K562 (cell line): ENCODE measurements around the gene CD300LG. TPM values are rescaled to one million over a fixed set of nuclear protein-coding genes. Genes with fewer than 3 reads are reported as not detected.

Experiments
- ATAC-seq: fragments of 200-7000 bp; cut with Tn5 transposase; 3 replicates; pipeline ENCODE4 v1.9.1; 2020; ENCODE audit warnings: moderate library complexity
- BruUV-seq: library from RNA; stranded (reverse); fragments of 400-500 nt; replicated peaks from 2 replicates; lab custom pipeline; 2021; lab: Mats Ljungman, UMichigan
- CTCF ChIA-PET: fragments of 300-600 bp; formaldehyde crosslinking; extraction: SDS; loops from one replicate; lab custom pipeline; 2021; ENCODE audit warnings: low intra/inter-chr PET ratio; lab: Yijun Ruan, JAX
- POLR2A ChIA-PET: fragments of 300-600, 350-650 bp; sonication (Branson Sonifier 250); formaldehyde crosslinking; extraction: SDS; loops from one replicate; lab custom pipeline; 2021; ENCODE audit warnings: antibody characterized with exemption, inconsistent platforms; lab: Yijun Ruan, JAX
- DNase-seq, 4 experiments: peaks; one replicate each; pipeline versions ENCODE4 v3.0.0 to v3.0.0-alpha.2; 2011 to 2018; ENCODE audit warnings: low spot score in 3 of 4, mixed read lengths in 3 of 4; ENCODE audit errors: extremely low read depth in 1 of 4
- FAIRE-seq: peaks from 2 replicates; lab custom pipeline; 2011; peaks lifted over from hg19 to GRCh38; lab: Jason Lieb, UNC
- H2AFZ ChIP-seq: 2 replicates; pipeline ENCODE4 v1.6.0; 2011; ENCODE audit warnings: low read depth, low read length, control low read depth, inconsistent platforms
- H3K27ac ChIP-seq: fragments of 200-600 bp; 3 replicates; pipeline ENCODE4 v1.8.0; 2011; ENCODE audit warnings: low read depth, mild to moderate bottlenecking, control low read depth, inconsistent platforms, low read length, moderate library complexity, mixed read lengths; ENCODE audit errors: extremely low read depth
- H3K27me3 ChIP-seq, 2 experiments: fragments of 300-600 bp in 1 of 2; 2 replicates in 1 of 2; 3 replicates in 1 of 2; pipeline versions ENCODE4 v1.6.0 to v1.8.0; 2011; ENCODE audit warnings: inconsistent platforms in 2 of 2, low read length in 2 of 2, mild to moderate bottlenecking in 1 of 2, mixed read lengths in 1 of 2, moderate library complexity in 1 of 2; ENCODE audit not compliant: control insufficient read depth in 2 of 2, insufficient read depth in 2 of 2
- H3K36me3 ChIP-seq: fragments of 300-600 bp; 3 replicates; pipeline ENCODE4 v1.8.0; 2011; ENCODE audit warnings: mild to moderate bottlenecking, low read length, inconsistent platforms; ENCODE audit not compliant: control insufficient read depth, insufficient read depth
- H3K4me1 ChIP-seq, 2 experiments: fragments of 200-600 bp in 1 of 2; replicated peaks in 1 of 2; 2 replicates in 1 of 2; 3 replicates in 1 of 2; pipeline versions ENCODE4 v1.5.1 to v1.8.0; 2011; ENCODE audit warnings: inconsistent platforms in 2 of 2, low read length in 2 of 2, mild to moderate bottlenecking in 1 of 2, mixed read lengths in 1 of 2, moderate library complexity in 1 of 2; ENCODE audit not compliant: control insufficient read depth in 2 of 2, insufficient read depth in 2 of 2
- H3K4me2 ChIP-seq: 2 replicates; pipeline ENCODE4 v1.6.1; 2011; ENCODE audit warnings: low read length, control low read depth, inconsistent platforms, mixed read lengths; ENCODE audit not compliant: insufficient read depth
- H3K4me3 ChIP-seq: fragments of 200-600 bp; sonication (generic), shearing (Covaris generic); 2 replicates; pipeline ENCODE4 v1.5.1; 2016; ENCODE audit warnings: control low read depth, inconsistent platforms
- H3K79me2 ChIP-seq: fragments of 200-600 bp; 3 replicates; pipeline ENCODE4 v1.8.0; 2011; ENCODE audit warnings: low read length, inconsistent platforms; ENCODE audit not compliant: control insufficient read depth, insufficient read depth
- H3K9ac ChIP-seq, 2 experiments: 2 replicates each; pipeline versions ENCODE4 v1.6.0 to v1.6.1; 2011; ENCODE audit warnings: low read depth in 2 of 2, low read length in 2 of 2, control low read depth in 1 of 2, inconsistent platforms in 1 of 2, mild to moderate bottlenecking in 1 of 2, mixed read lengths in 1 of 2; ENCODE audit not compliant: insufficient read depth in 1 of 2
- H3K9me1 ChIP-seq: one replicate; pipeline ENCODE4 v1.6.0; 2011; ENCODE audit warnings: inconsistent platforms, mild to moderate bottlenecking, low read length, moderate library complexity; ENCODE audit not compliant: control insufficient read depth, insufficient read depth
- H3K9me3 ChIP-seq: replicated peaks from 2 replicates; pipeline ENCODE4 v1.5.1; 2011; ENCODE audit warnings: low read depth, low read length, inconsistent platforms; ENCODE audit not compliant: control insufficient read depth, insufficient read depth
- H4K20me1 ChIP-seq: replicated peaks from 2 replicates; pipeline ENCODE4 v1.6.1; 2011; ENCODE audit warnings: low read length, inconsistent platforms, mixed read lengths; ENCODE audit not compliant: control insufficient read depth, insufficient read depth
- BDP1 ChIP-seq: IDR thresholded peaks from 3 replicates; pipeline ENCODE4 v1.6.1; 2011; ENCODE audit not compliant: insufficient read length, insufficient read depth
- EHMT2 ChIP-seq: fragments of 450-650 bp; IDR thresholded peaks from 2 replicates; pipeline ENCODE4 v1.6.1; 2018; ENCODE audit warnings: antibody characterized with exemption
- FOS ChIP-seq: IDR thresholded peaks from 3 replicates; pipeline ENCODE4 v1.6.1; 2011; ENCODE audit not compliant: insufficient read length; ENCODE audit errors: extremely low read depth
- NFRKB ChIP-seq: fragments of 450-650 bp; IDR thresholded peaks from 2 replicates; pipeline ENCODE4 v1.6.1; 2016; ENCODE audit warnings: low read depth
- WGBS: fragments of 100-300 bp; shearing (Covaris generic); methylation state at CpG from one replicate; pipeline ENCODE4 v1.1.6; 2016; ENCODE audit warnings: low coverage, mixed read lengths; ENCODE audit not compliant: insufficient coverage; ENCODE audit errors: missing lambda C conversion rate; 5-methylcytosine and 5-hydroxymethylcytosine counted together
- in situ Hi-C: fragments of 300-500 bp; cut with MboI; formaldehyde crosslinking; loops from 4 replicates; pipeline ENCODE4 v1.15.0; 2018; ENCODE audit warnings: inconsistent platforms, mixed read lengths
- intact Hi-C: fragments of 100-400 bp; cut with micrococcal nuclease; formaldehyde crosslinking; loops from 2 replicates; pipeline ENCODE4 v1.14.2; 2022
- polyA plus RNA-seq, 8 experiments: library from polyadenylated mRNA; depleted of rRNA in 4 of 8; stranded (reverse) in 5 of 8; unstranded in 3 of 8; fragments of >200 nt; fragmentation: Nextera tagmentation in 2 of 8; fragmentation: Illumina TruSeq in 1 of 8; extraction: Ambion mirVana in 2 of 8; extraction: Trizol in 1 of 8; gene quantifications; 2 replicates each; pipeline versions ENCODE4 v1.2.1 to v1.2.3, GENCODE V29; 2011 to 2014; ENCODE audit warnings: inconsistent platforms in 1 of 8, missing spikeins in 1 of 8
- total RNA-seq, 7 experiments: library from RNA; depleted of rRNA in 6 of 7; stranded (reverse); fragments of >200 nt in 6 of 7; fragmentation: Illumina TruSeq in 2 of 7; extraction: Trizol in 2 of 7; gene quantifications; 2 replicates each; pipeline versions ENCODE4 v1.2.1 to v1.2.3, GENCODE V29; 2011 to 2021; ENCODE audit warnings: low replicate concordance in 1 of 7
- TF ChIP-seq, protein P1 (sequence below): fragments of 450-650 bp; formaldehyde crosslinking; IDR thresholded peaks from 2 replicates; pipeline ENCODE4 v1.4.0; 2020; ENCODE audit warnings: mild to moderate bottlenecking, moderate library complexity

The CD300LG gene
- total and polyA plus RNA-seq, 9 of the 15 experiments (the other 6 are each of a cell fraction or from before 2014, with no cell fraction given) = not detected

DNA sequence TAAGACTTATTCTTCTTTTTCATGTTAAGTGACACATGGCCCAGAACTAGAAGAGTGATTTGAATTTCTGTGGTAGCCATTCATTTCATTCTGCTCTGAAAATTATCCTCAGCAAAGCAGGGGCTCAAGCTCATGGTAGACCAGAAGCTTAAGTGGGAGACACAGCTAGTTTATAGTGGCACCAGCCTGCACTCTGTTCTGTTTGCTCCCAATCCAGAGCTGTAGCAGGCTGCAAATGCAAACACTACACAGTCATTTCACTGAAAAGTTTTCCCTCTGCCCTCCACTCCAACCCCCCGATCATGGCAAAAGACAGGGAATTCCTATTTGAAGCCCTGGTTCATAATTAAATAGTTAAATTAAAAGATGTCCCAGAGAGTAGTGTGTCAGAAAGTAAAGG, 43.3 kb downstream of the CD300LG start:
- TF ChIP-seq FOS = no peak
- TF ChIP-seq EHMT2 = no peak
- no peak for TF ChIP-seq BDP1
- TF ChIP-seq NFRKB = no peak
- TF ChIP-seq, protein P1, sequence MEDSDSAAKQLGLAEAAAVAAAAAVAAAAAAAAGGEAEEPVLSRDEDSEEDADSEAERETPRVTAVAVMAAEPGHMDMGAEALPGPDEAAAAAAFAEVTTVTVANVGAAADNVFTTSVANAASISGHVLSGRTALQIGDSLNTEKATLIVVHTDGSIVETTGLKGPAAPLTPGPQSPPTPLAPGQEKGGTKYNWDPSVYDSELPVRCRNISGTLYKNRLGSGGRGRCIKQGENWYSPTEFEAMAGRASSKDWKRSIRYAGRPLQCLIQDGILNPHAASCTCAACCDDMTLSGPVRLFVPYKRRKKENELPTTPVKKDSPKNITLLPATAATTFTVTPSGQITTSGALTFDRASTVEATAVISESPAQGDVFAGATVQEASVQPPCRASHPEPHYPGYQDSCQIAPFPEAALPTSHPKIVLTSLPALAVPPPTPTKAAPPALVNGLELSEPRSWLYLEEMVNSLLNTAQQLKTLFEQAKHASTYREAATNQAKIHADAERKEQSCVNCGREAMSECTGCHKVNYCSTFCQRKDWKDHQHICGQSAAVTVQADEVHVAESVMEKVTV (CRISPR knock-in tag) = no peak
- Histone ChIP-seq H3K9ac (no peak overlapping the region), H3K4me1 (no peaks in the 10 kb centered on the region), H4K20me1 (no peaks in the 10 kb centered on the region; the same call in 1 of the 2 replicates), H3K36me3 (no peaks in the 10 kb centered on the region), H3K4me3 (no peak overlapping the region), H3K9me3 (no peaks in the 10 kb centered on the region), H2AFZ (no peak overlapping the region), H3K27ac (no peak overlapping the region), H3K4me2 (no peak overlapping the region), H3K9me1 (no peaks in the 10 kb centered on the region), H3K27me3 (peaks cover 2 to 25% of the 10 kb centered on the region in 2 experiments; a peak in 4 of 5 replicates), H3K79me2 (no peaks in the 10 kb centered on the region)
- ATAC-seq = no peak
- intact Hi-C loops = no loop called here
- FAIRE-seq = no peak
- POLR2A ChIA-PET = no interaction called here
- BruUV-seq = no TSS peak
- CTCF ChIA-PET = no interaction called here
- no peak for DNase-seq
- in situ Hi-C loops = no loop called here
- WGBS = 6% methylated on average over 1 of the region's 1 CpG
